Measurements from ENCODE around the gene ZFAND3. TPM values are rescaled to one million over a fixed set of nuclear protein-coding genes. Genes with fewer than 3 reads are reported as not detected.

ZFAND3 gene
- total and polyA plus RNA-seq, 2 donors (not counting 3 experiments of a cell fraction or from before 2014, with no cell fraction given), result 15.4 to 54.2 TPM

GRCh38 chr6:37830225-37830624 lies 10.7 kb downstream of the ZFAND3 start:
- no peak for TF ChIP-seq EZH2 (IDR thresholded peaks at IDR 0.05; ENCODE audit: borderline replicate concordance, low read depth, low read length, severe bottlenecking)
- FAIRE-seq, result no peak
- Histone ChIP-seq H2AFZ (ENCODE audit: low read depth, low read length) (no peak overlapping the region), H4K20me1 (replicated peaks; ENCODE audit: control insufficient read depth, extremely low read depth, insufficient read depth, low read length) (peaks cover 24% of the 10 kb centered on the region), H3K9me1 (replicated peaks; ENCODE audit: control insufficient read depth, extremely low read depth, insufficient read depth, low read length) (peaks cover 6% of the 10 kb centered on the region), H3K27me3 (ENCODE audit: control insufficient read depth in 2 of 2, insufficient read depth in 2 of 2, low read length in 2 of 2) (no peaks in the 10 kb centered on the region), H3K4me2 (ENCODE audit: insufficient read depth, low read length) (no peak overlapping the region), H3K9me3 (replicated peaks; ENCODE audit: control insufficient read depth, insufficient read depth, low read length) (no peaks in the 10 kb centered on the region), H3K9ac (replicated peaks; ENCODE audit: extremely low read depth, insufficient read depth, low read length) (no peak overlapping the region), H3K4me3 (replicated peaks in 1 of 3; ENCODE audit: insufficient read depth in 1 of 3, low read depth in 1 of 3, low read length in 3 of 3) (no peak overlapping the region), H3K4me1 (ENCODE audit: control insufficient read depth, extremely low read depth, insufficient read depth, low read length) (peaks cover 6% of the 10 kb centered on the region), H3K27ac (ENCODE audit: insufficient read depth, low read depth, low read length) (no peak overlapping the region), H3K36me3 (ENCODE audit: control insufficient read depth in 2 of 2, extremely low read depth in 1 of 2, insufficient read depth in 2 of 2, low read length in 2 of 2) (peaks cover 0 to 5% of the 10 kb centered on the region in 2 experiments), H3K79me2 (ENCODE audit: control insufficient read depth, insufficient read depth, low read length) (peaks cover 99% of the 10 kb centered on the region)
- CTCF ChIA-PET, result interaction anchor here (1.0 kb wide), 1 partner anchor 39 kb away, joined by 4 read pairs; no protein-coding TSS in a partner anchor
- intact Hi-C loops (cut with micrococcal nuclease) (no loop called here), dilution Hi-C loops (cut with MboI; ENCODE audit: extremely low pct_ligation_motif_present, low sequenced_read_pairs) (no loop called here)
- DNase-seq (ENCODE audit: low read depth, low spot score), result no peak
- POLR2A ChIA-PET, result no interaction called here
- BruUV-seq (replicated peaks), result no TSS peak

- H3K27ac ChIP-seq (ENCODE audit: insufficient read depth, low read depth, low read length), result no peak overlapping the region
- no peak for DNase-seq (ENCODE audit: low read depth, low spot score)
- H4K20me1 ChIP-seq (replicated peaks; ENCODE audit: control insufficient read depth, extremely low read depth, insufficient read depth, low read length), result peaks cover 24% of the 10 kb centered on the region
- no peak for TF ChIP-seq EZH2 (IDR thresholded peaks at IDR 0.05; ENCODE audit: borderline replicate concordance, low read depth, low read length, severe bottlenecking)
- TF ChIP-seq, protein P1, sequence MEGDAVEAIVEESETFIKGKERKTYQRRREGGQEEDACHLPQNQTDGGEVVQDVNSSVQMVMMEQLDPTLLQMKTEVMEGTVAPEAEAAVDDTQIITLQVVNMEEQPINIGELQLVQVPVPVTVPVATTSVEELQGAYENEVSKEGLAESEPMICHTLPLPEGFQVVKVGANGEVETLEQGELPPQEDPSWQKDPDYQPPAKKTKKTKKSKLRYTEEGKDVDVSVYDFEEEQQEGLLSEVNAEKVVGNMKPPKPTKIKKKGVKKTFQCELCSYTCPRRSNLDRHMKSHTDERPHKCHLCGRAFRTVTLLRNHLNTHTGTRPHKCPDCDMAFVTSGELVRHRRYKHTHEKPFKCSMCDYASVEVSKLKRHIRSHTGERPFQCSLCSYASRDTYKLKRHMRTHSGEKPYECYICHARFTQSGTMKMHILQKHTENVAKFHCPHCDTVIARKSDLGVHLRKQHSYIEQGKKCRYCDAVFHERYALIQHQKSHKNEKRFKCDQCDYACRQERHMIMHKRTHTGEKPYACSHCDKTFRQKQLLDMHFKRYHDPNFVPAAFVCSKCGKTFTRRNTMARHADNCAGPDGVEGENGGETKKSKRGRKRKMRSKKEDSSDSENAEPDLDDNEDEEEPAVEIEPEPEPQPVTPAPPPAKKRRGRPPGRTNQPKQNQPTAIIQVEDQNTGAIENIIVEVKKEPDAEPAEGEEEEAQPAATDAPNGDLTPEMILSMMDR (IDR thresholded peaks at IDR 0.05; ENCODE audit: extremely low read depth in 1 of 2, insufficient read depth in 1 of 2, low read depth in 1 of 2, low read length in 2 of 2), result no peak
- TF ChIP-seq JUN (IDR thresholded peaks at IDR 0.05; ENCODE audit: borderline replicate concordance, insufficient read depth, insufficient read length, low read depth), result no peak
- TF ChIP-seq FOS (IDR thresholded peaks at IDR 0.05; ENCODE audit: borderline replicate concordance, insufficient read depth, low read length), result no peak
- no peak for TF ChIP-seq GATA2 (IDR thresholded peaks at IDR 0.05; ENCODE audit: insufficient read depth, insufficient read length, low read depth, low read length)
- TF ChIP-seq POLR2AphosphoS5 (IDR thresholded peaks at IDR 0.05; ENCODE audit: insufficient read depth, low read depth, low read length), result no peak
- no peak for TF ChIP-seq MAX (IDR thresholded peaks at IDR 0.05; ENCODE audit: insufficient read depth, insufficient read length)
- TF ChIP-seq POLR2A (IDR thresholded peaks at IDR 0.05; ENCODE audit: low read depth, low read length), result no peak
- no peak for TF ChIP-seq MYC (IDR thresholded peaks at IDR 0.05; ENCODE audit: low read depth, low read length)
- FAIRE-seq, result no peak
- no TSS peak for BruUV-seq (replicated peaks)
- intact Hi-C loops (cut with micrococcal nuclease), result no loop called here
- ChIA-PET CTCF (interaction anchor here (1.2 to 1.4 kb wide), 2 partner anchors 99 to 100 kb away, joined by 3 read pairs; no protein-coding TSS in a partner anchor), POLR2A (no interaction called here)
- H3K9me1 ChIP-seq (replicated peaks; ENCODE audit: control insufficient read depth, extremely low read depth, insufficient read depth, low read length), result peaks cover 6% of the 10 kb centered on the region
- peaks cover 2% of the 10 kb centered on the region for H3K4me1 ChIP-seq (ENCODE audit: control insufficient read depth, extremely low read depth, insufficient read depth, low read length)
- H3K9ac ChIP-seq (replicated peaks; ENCODE audit: extremely low read depth, insufficient read depth, low read length), result no peak overlapping the region
- H3K36me3 ChIP-seq (ENCODE audit: control insufficient read depth in 2 of 2, extremely low read depth in 1 of 2, insufficient read depth in 2 of 2, low read length in 2 of 2), result peaks cover 0 to 5% of the 10 kb centered on the region in 2 experiments
- H3K27me3 ChIP-seq (ENCODE audit: control insufficient read depth in 2 of 2, insufficient read depth in 2 of 2, low read length in 2 of 2), result no peaks in the 10 kb centered on the region
- no peak overlapping the region for H2AFZ ChIP-seq (ENCODE audit: low read depth, low read length)
- dilution Hi-C loops (cut with MboI; ENCODE audit: extremely low pct_ligation_motif_present, low sequenced_read_pairs), result no loop called here
- H3K79me2 ChIP-seq (ENCODE audit: control insufficient read depth, insufficient read depth, low read length), result peaks cover 99% of the 10 kb centered on the region
- no peak overlapping the region for H3K4me3 ChIP-seq (replicated peaks in 1 of 3; ENCODE audit: insufficient read depth in 1 of 3, low read depth in 1 of 3, low read length in 3 of 3)
- H3K4me2 ChIP-seq (ENCODE audit: insufficient read depth, low read length), result no peak overlapping the region
- no peaks in the 10 kb centered on the region for H3K9me3 ChIP-seq (replicated peaks; ENCODE audit: control insufficient read depth, insufficient read depth, low read length)
Measured at GRCh38 chr6:37831457-37831856, 11.9 kb downstream of the ZFAND3 start.
